ENCODE measurements around the gene C6orf163. TPM values are rescaled to one million over a fixed set of nuclear protein-coding genes. Genes with fewer than 3 reads are reported as not detected.
"Not testable (repeated sequence)": the region's sequence is repeated elsewhere in the genome, so short reads cannot be mapped to it uniquely, and the experiment has no call there.

C6orf163 gene
- total RNA-seq, 2 experiments from 2014 or later: 1.3 to 1.4 TPM

GRCh38 chr6:87315071-87315470 is 29.5 kb upstream of the C6orf163 start:
- TF ChIP-seq CTCF (IDR thresholded peaks at IDR 0.05): no peak
- Mint-ChIP-seq H3K4me1 (ENCODE audit: low read depth) (no peaks in the 10 kb centered on the region), H3K36me3 (ENCODE audit: low read depth) (no peaks in the 10 kb centered on the region), H3K27me3 (peaks cover 7% of the 10 kb centered on the region), H3K27ac (no peak overlapping the region), H3K9me3 (no peaks in the 10 kb centered on the region), H3K4me3 (no peak overlapping the region)
- intact Hi-C loops (cut with micrococcal nuclease): loop anchor here (10.0 kb wide), 1 partner anchor 160 kb away; the partner anchor contains the start of gene SLC35A1
- ATAC-seq (no peak), DNase-seq (no peak)
- ChIA-PET POLR2A (no interaction called here), CTCF (no interaction called here)

- H3K9me3 Mint-ChIP-seq: no peaks in the 10 kb centered on the region
- H3K27ac Mint-ChIP-seq: no peak overlapping the region
- DNase-seq: no peak
- TF ChIP-seq CTCF (IDR thresholded peaks at IDR 0.05): no peak
- ATAC-seq: no peak
- POLR2A ChIA-PET: no interaction called here
- H3K4me1 Mint-ChIP-seq (ENCODE audit: low read depth): peaks cover 9% of the 10 kb centered on the region
- H3K27me3 Mint-ChIP-seq: peaks cover 3% of the 10 kb centered on the region
- CTCF ChIA-PET: no interaction called here
- H3K4me3 Mint-ChIP-seq: no peak overlapping the region
- no peaks in the 10 kb centered on the region for H3K36me3 Mint-ChIP-seq (ENCODE audit: low read depth)
- intact Hi-C loops (cut with micrococcal nuclease): loop anchor here (10.0 kb wide), 1 partner anchor 155 kb away; the partner anchor contains the start of gene SLC35A1
Measured at GRCh38 chr6:87319271-87319987, 25.2 kb upstream of the C6orf163 start.

- peak within 1 kb of the TSS; percentile 96 for H3K4me3 Mint-ChIP-seq
- H3K9me3 Mint-ChIP-seq: no peaks in the 10 kb centered on the region
- intact Hi-C loops (cut with micrococcal nuclease): loop anchor here (10.0 kb wide), 1 partner anchor 168 kb away; the partner anchor contains the start of gene ZNF292
Measured at GRCh38 chr6:87322304-87323212, 22.1 kb upstream of the C6orf163 start, which contains the start of gene SMIM8. Gene SMIM8 (plus strand): TSS chr6:87322588. CDS start chr6:87337032, 14,444 bp downstream.

GRCh38 chr6:87323880-87324279 is 20.7 kb upstream of the C6orf163 start:
- POLR2A ChIA-PET; H3K27me3 Mint-ChIP-seq; H3K27ac Mint-ChIP-seq; DNase-seq; CTCF ChIA-PET; ATAC-seq; H3K36me3 Mint-ChIP-seq (ENCODE audit: low read depth); H3K9me3 Mint-ChIP-seq: not testable (repeated sequence)
- peaks cover 14% of the 10 kb centered on the region for H3K4me1 Mint-ChIP-seq (ENCODE audit: low read depth)
- H3K4me3 Mint-ChIP-seq: peak overlapping the region; percentile 96
- intact Hi-C loops (cut with micrococcal nuclease): loop anchor here (10.0 kb wide), 1 partner anchor 169 kb away; the partner anchor contains the start of gene ZNF292

More at GRCh38 chr6:87322304-87323212, 22.1 kb upstream of the C6orf163 start, which contains the start of gene SMIM8:
- peak; percentile 91 for DNase-seq
- TF ChIP-seq CTCF (IDR thresholded peaks at IDR 0.05): peak; percentile 95
- POLR2A ChIA-PET: no interaction called here
- peaks cover 3% of the 10 kb centered on the region for H3K36me3 Mint-ChIP-seq (ENCODE audit: low read depth)
- CTCF ChIA-PET: interaction anchor here (0.6 to 2.1 kb wide), 17 partner anchors 8 to 657 kb away, joined by 3 to 6 read pairs (median 3); partner anchors contain the start of gene SLC35A1
- H3K4me1 Mint-ChIP-seq (ENCODE audit: low read depth): peaks cover 14% of the 10 kb centered on the region
- no peaks in the 10 kb centered on the region for H3K27me3 Mint-ChIP-seq
- peak within 1 kb of the TSS; percentile 88 for H3K27ac Mint-ChIP-seq
- peak; percentile 100 for ATAC-seq

- DNase-seq: no peak
- no peak overlapping the region for H3K4me3 Mint-ChIP-seq
- H3K27me3 Mint-ChIP-seq: no peaks in the 10 kb centered on the region
- ChIA-PET CTCF (interaction anchor here (0.8 kb wide), 1 partner anchor 9 kb away, joined by 3 read pairs; no protein-coding TSS in a partner anchor), POLR2A (no interaction called here)
- H3K36me3 Mint-ChIP-seq (ENCODE audit: low read depth): peaks cover 19% of the 10 kb centered on the region
- no peak for TF ChIP-seq CTCF (IDR thresholded peaks at IDR 0.05)
- no peak overlapping the region for H3K27ac Mint-ChIP-seq
- H3K9me3 Mint-ChIP-seq: peaks cover 5% of the 10 kb centered on the region
- intact Hi-C loops (cut with micrococcal nuclease): no loop called here
- no peak for ATAC-seq
- H3K4me1 Mint-ChIP-seq (ENCODE audit: low read depth): peaks cover 24% of the 10 kb centered on the region
Measured at GRCh38 chr6:87330961-87331360, 13.7 kb upstream of the C6orf163 start.
